Measurements from ENCODE around the gene STAT4.

Gene STAT4

DNA sequence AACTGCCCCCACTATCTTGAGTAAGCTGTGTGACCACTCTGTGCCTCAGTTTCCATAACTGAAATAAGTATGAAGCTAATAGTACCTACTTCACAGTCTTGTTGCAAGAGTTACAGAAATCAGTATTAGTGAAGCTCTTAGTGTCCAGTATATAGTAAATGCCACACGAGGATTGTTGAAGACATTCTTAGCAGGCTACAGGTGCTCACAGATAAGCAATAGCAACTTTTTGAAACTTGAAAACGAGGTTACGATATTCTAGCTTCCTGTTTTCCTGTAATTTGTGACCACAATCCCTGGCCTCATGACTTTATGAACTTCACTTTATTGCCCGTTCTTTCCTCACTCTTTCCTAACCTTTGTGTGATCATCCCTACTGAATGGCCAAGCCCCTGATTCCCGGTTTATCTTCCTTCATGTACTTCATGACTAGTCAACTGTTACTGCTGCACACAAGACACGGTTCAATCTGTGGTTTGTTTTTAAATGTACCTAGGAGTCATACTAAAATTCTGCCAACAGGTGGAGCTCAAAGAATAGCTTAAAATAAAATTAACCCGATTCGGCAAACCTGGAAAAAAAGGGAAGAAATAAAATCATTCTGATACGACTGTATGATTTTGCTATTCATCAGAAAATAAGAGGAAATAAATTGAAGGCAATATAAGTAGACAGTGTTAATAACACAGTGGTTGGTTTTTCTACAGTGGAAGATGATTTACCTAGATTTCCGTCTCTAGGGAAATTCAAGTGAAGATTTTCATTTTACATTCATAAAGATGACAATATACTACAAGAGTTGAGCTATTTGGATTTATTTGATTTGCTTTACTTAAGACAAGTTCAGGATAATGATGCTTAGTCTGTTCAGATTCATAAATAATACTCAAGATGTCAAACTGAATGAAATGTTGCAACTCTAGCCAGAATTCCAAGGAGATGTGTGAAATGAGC lies 98.7 kb downstream of the STAT4 start:
- in situ Hi-C loops (cut with MboI; ENCODE audit: low sequenced_read_pairs): no loop called here

- in situ Hi-C loops (cut with MboI; ENCODE audit: low sequenced_read_pairs): no loop called here
Measured at GRCh38 chr2:191051177-191051576, 99.6 kb downstream of the STAT4 start.

- in situ Hi-C loops (cut with MboI; ENCODE audit: low sequenced_read_pairs): no loop called here
Measured at GRCh38 chr2:191050640-191050987, 100.2 kb downstream of the STAT4 start.

GRCh38 chr2:191049728-191050639 lies 100.8 kb downstream of the STAT4 start:
- in situ Hi-C loops (cut with MboI; ENCODE audit: low sequenced_read_pairs): loop anchor here (10.0 kb wide), 1 partner anchor 465 kb away; no protein-coding TSS in a partner anchor

- in situ Hi-C loops (cut with MboI; ENCODE audit: low sequenced_read_pairs): loop anchor here (10.0 kb wide), 1 partner anchor 467 kb away; no protein-coding TSS in a partner anchor
Measured at GRCh38 chr2:191048073-191048472, 102.7 kb downstream of the STAT4 start.

DNA sequence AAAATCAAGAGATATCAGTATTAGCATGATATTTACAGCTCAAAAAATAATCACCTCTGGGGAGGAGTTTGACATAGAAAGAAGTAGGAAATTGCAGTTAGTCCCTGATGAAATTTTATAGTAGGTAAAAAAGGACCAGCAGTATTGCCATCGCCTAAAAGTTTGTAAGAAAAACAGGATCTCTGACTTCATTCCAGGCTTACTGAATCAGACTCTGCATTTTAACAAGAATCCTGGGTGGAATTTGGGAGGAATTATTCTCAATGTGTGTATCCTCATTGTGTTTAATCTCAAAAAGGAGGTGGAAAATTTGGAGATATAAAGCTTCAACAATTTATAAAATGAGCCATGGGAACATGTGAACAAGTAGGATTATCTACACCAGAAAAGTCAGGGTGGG lies 105.7 kb downstream of the STAT4 start:
- in situ Hi-C loops (cut with MboI; ENCODE audit: low sequenced_read_pairs): loop anchor here (10.0 kb wide), 1 partner anchor 470 kb away; no protein-coding TSS in a partner anchor

- in situ Hi-C loops (cut with MboI; ENCODE audit: low sequenced_read_pairs): loop anchor here (10.0 kb wide), 1 partner anchor 471 kb away; no protein-coding TSS in a partner anchor
Measured at GRCh38 chr2:191043438-191043837, 107.4 kb downstream of the STAT4 start.

GRCh38 chr2:191041418-191042161 lies 109.2 kb downstream of the STAT4 start:
- in situ Hi-C loops (cut with MboI; ENCODE audit: low sequenced_read_pairs): loop anchor here (10.0 kb wide), 1 partner anchor 473 kb away; no protein-coding TSS in a partner anchor

DNA sequence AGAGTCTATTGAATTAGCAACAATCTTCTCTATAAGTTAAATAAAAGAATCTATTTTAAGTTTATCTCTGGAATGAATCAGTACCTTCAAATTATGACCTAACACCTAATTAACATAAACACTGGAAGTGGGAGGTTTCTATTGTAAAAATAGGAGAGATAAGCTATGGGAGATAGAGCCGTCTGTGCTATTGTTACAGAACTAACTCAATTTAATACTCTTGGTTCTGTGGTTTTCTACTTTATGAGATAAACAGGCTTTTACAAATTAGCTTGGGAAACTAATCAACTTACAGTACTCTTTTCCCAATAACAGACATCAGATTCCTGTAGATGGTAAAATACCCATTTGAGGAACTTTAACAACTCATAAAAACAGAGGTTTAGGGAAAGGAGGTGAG lies 111.2 kb downstream of the STAT4 start:
- in situ Hi-C loops (cut with MboI; ENCODE audit: low sequenced_read_pairs): loop anchor here (10.0 kb wide), 1 partner anchor 475 kb away; no protein-coding TSS in a partner anchor

DNA sequence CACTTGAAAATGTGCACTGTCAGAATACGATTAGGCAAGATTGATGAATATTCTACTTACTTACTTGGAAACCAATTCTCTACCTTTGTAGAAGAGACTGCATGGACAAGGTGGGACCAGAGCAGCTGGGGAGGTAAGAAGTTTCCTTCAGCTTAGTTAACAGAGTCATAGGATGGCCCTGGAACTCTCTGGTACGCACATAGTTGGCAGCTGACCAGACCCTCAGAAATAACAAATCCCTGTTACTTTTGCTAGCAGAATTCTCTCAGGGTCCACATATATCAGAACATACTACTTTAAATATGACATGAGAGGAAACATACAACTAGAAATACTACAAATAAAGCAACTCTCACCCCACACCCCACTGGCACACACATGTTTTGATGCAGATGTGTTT lies 112.1 kb downstream of the STAT4 start:
- in situ Hi-C loops (cut with MboI; ENCODE audit: low sequenced_read_pairs): no loop called here

- in situ Hi-C loops (cut with MboI; ENCODE audit: low sequenced_read_pairs): no loop called here
Measured at GRCh38 chr2:191038241-191038725, 112.5 kb downstream of the STAT4 start.

DNA sequence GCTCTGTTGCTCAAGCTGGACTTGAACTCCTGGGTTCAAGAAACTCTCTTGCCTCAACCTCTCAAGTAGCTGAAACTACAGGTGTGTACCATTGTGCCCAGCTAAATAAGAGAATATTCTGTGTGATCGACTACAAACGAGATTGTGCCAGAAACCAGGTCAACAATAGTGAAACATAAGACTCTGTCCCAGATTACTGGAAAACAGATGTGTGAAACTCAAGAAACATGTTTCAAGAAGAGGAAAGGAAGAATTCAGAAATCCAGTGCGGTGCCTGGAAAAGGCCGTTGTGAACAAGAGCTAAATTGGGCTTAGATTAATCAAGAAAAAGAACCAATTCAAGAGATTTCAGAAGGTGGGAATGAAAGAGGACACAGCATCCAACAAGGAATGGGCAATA lies 113.4 kb downstream of the STAT4 start:
- in situ Hi-C loops (cut with MboI; ENCODE audit: low sequenced_read_pairs): no loop called here

DNA sequence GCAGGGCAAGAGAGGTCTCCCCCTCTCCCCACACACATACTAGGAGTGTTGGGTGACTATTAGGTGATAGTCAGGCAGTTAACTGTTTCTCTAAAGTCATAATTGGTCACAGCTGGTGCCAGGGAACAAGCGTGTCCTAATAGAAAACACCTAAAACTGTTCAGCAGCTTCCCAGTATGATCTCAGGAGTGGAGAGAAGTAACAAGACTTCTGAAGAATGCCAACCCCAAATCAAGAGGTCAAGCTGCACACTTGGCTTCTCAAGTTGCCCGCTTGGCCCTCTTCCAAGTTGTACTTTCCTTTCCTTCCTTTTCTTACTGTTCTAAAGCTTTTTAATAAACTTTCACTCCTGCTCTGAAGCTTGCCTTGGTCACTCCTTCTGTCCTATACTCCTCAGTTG lies 114.4 kb downstream of the STAT4 start:
- in situ Hi-C loops (cut with MboI; ENCODE audit: low sequenced_read_pairs): no loop called here

DNA sequence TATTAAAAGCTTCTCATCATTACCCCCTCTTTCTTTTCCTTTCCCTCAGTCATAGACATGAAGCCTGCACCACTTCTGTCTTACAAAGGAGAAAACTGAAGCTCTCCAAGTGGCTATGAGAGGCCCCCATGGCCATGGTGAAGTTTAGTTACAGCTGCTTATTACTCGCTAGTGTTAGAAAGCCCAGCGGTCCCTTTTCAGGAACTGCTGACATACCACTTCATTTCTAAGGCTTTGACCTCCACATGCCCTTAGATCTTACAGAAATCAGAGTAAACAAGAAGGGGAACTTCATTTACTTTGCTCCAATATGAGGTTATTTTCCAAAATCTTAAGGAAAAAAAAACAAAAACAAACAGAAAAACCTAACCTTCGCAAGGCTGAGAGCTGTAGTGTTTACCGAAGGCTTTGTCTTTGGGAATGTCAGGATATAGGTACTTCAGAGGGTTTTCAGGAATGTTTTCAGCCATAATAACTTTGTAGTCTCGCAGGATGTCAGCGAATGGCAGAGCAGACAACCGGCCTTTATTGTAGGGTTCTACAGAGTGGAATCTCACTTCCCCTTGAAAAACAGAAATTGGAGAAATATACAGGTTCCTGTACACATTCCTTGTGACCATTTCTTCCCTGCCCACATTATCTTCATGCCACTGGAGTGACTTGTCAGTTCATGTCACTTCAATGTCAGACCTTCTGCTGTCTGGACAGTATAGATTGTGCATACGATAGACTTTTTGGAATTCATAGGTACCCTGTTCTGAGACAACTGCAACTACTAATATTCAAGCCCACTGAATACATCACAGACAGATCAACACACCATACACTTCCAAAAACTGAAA lies 118.0 kb downstream of the STAT4 start:
- in situ Hi-C loops (cut with MboI; ENCODE audit: low sequenced_read_pairs): no loop called here

- in situ Hi-C loops (cut with MboI; ENCODE audit: low sequenced_read_pairs): no loop called here
Measured at GRCh38 chr2:191031256-191031655, 119.5 kb downstream of the STAT4 start.

DNA sequence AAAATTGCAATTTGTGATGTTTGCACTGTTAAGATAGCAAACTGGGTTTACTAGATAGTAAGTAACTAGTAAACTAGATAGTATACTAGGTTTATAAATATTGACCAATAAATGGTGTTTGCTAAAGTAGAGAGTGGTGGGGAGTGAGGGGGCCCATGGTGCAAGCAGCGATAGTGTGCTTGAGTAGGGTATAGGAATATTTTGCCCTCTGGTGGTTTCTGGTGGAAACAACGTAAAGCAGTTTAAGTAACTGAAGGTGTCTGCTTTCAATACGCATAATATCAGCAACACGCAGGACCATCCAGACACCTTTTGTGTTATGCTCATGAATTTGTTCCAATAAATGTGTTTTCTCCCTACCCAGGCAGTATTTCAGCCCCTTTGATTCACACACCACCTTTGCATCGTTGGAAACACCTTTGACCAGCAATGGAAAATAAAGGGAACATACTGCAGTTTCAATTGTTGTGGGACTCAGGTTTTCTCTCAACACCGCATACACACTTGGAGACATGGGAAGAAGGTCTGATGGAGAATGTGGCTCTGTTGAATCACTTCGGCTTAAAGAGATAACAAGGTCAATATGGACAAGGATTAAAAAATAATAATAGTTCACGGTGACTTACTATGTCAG lies 120.2 kb downstream of the STAT4 start:
- in situ Hi-C loops (cut with MboI; ENCODE audit: low sequenced_read_pairs): no loop called here

DNA sequence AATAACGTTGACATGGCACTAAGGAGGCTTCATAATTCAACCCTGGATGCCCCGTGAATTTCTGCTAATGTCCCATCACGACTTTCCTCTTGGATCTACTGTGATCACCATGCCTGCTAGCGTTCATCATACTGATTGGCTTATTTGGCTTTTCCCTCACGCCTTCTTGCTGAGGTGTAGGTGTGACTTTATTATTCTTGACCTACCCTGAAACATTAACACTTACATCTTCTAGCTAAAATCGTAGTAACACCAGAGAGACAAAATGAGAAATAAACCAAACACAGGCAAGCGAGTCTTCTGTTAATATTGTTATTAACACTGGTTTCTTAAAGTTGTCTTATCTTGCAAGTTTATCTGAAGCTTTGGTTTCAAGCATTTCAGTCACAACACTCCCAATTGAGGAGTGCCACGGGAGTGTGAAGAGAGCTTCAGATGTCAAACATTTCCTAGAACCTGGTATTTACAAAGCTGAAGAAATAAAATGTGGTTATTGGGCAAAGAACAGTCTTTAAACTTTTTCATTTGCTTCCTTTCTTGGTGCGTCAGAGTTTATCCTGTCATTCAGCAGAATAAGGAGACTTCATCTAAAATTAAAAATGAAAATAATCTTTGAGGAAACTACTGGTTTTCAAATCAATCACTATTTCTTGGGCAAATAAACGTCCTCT lies 121.4 kb downstream of the STAT4 start:
- in situ Hi-C loops (cut with MboI; ENCODE audit: low sequenced_read_pairs): no loop called here

DNA sequence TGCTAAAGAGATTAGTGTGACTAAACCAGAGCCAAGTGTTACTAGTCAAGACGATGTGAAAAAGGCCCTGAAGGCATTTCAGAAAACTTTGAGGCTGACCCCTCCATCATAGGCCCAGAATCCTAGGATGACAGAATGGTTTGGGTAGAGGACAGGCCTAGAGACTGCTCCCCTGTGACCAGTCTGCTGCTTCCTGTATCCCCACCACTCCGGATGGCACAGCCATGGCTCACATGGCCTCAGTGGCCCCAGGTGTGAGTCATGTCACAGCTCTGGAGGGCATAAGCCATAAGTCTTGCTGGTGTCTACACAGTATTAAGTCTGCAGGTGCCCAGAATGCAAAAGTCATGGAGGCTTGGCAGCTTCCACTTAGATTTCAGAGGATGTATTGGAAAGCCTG lies 124.4 kb downstream of the STAT4 start:
- in situ Hi-C loops (cut with MboI; ENCODE audit: low sequenced_read_pairs): no loop called here

DNA sequence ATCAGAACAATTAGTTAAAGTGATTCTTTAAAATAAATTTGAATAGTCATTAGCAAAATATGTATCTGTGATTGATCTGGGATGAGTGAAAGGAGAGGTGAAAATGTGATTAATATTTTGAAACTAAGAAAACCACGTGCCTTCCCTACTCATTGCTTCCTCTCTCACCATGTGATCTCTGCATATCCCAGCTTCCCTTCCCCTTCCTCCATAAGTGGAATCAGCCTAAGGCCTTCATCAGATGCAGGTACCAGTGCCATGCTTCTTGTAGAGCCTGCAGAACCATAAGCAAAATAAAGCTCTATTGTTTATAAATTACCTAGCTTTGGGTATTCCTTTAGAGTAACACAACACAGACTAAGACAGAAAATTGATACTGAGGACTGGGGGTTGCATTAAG lies 125.7 kb downstream of the STAT4 start:
- in situ Hi-C loops (cut with MboI; ENCODE audit: low sequenced_read_pairs): no loop called here
